MM.1S (cell line): ENCODE data around the gene LDHAL6B.

Experiments used
- DNase-seq: peaks from one replicate; pipeline ENCODE4 v3.0.0-alpha.2; 2015
- H2AFZ ChIP-seq: fragments of 300-600 bp; sonication (generic); 2 replicates; pipeline ENCODE4 v1.6.0; 2016; ENCODE audit warnings: antibody characterized with exemption, low read length
- H3F3A ChIP-seq: fragments of 300-600 bp; sonication (generic); 2 replicates; pipeline ENCODE4 v1.6.1; 2016; ENCODE audit warnings: mild to moderate bottlenecking, antibody characterized with exemption, low read length, moderate library complexity, mixed read lengths; ENCODE audit not compliant: insufficient read depth
- H3K27ac ChIP-seq: fragments of 300-600 bp; sonication (generic); 2 replicates; pipeline ENCODE4 v1.5.1; 2016; ENCODE audit warnings: mild to moderate bottlenecking, low read length
- H3K27me3 ChIP-seq: fragments of 300-600 bp; sonication (generic); replicated peaks from 2 replicates; pipeline ENCODE4 v1.6.0; 2016; ENCODE audit warnings: low read length; ENCODE audit not compliant: insufficient read depth
- H3K36me3 ChIP-seq: fragments of 300-600 bp; sonication (generic); replicated peaks from 2 replicates; pipeline ENCODE4 v1.6.1; 2016; ENCODE audit warnings: mild to moderate bottlenecking, low read length, mixed read lengths; ENCODE audit not compliant: insufficient read depth
- H3K4me1 ChIP-seq: fragments of 300-600 bp; sonication (generic); 2 replicates; pipeline ENCODE4 v1.6.1; 2016; ENCODE audit warnings: low read length, mixed read lengths
- H3K4me2 ChIP-seq: fragments of 300-600 bp; sonication (generic); 2 replicates; pipeline ENCODE4 v1.6.0; 2016; ENCODE audit warnings: low read depth, low read length
- H3K4me3 ChIP-seq: fragments of 300-600 bp; sonication (generic); 2 replicates; pipeline ENCODE4 v1.5.1; 2016; ENCODE audit warnings: low read length, mixed read lengths
- H3K79me2 ChIP-seq: fragments of 300-600 bp; sonication (generic); 2 replicates; pipeline ENCODE4 v1.6.1; 2016; ENCODE audit warnings: mixed run types, low read length, mixed read lengths
- H3K9ac ChIP-seq: fragments of 300-600 bp; sonication (generic); 2 replicates; pipeline ENCODE4 v1.6.1; 2016; ENCODE audit warnings: low read length, mixed read lengths
- H3K9me2 ChIP-seq: fragments of 300-600 bp; sonication (generic); replicated peaks from 2 replicates; pipeline ENCODE4 v1.6.1; 2016; ENCODE audit warnings: mild to moderate bottlenecking, low read length, mixed read lengths; ENCODE audit not compliant: insufficient read depth
- H3K9me3 ChIP-seq: fragments of 300-600 bp; sonication (generic); replicated peaks from 2 replicates; pipeline ENCODE4 v1.6.1; 2016; ENCODE audit warnings: mild to moderate bottlenecking, low read length, mixed read lengths; ENCODE audit not compliant: insufficient read depth
- H4K20me1 ChIP-seq: fragments of 300-600 bp; sonication (generic); 2 replicates; pipeline ENCODE4 v1.6.1; 2016; ENCODE audit warnings: mild to moderate bottlenecking, low read length, moderate library complexity, mixed read lengths; ENCODE audit not compliant: insufficient read depth
- EZH2 ChIP-seq: fragments of 300-600 bp; sonication (generic); optimal IDR thresholded peaks from 2 replicates; pipeline ENCODE3; 2017; ENCODE audit warnings: low read depth, mild to moderate bottlenecking, antibody characterized with exemption, low read length, mixed read lengths
- EZH2phosphoT487 ChIP-seq: fragments of 300-600 bp; sonication (generic); IDR thresholded peaks from 2 replicates; pipeline ENCODE4 v1.6.1; 2018; ENCODE audit warnings: antibody characterized with exemption, low read length
- TF ChIP-seq, protein P1 (sequence below): fragments of 300-600 bp; sonication (generic); IDR thresholded peaks from 2 replicates; pipeline ENCODE4 v1.5.1; 2016; ENCODE audit warnings: antibody characterized with exemption, low read length, mixed read lengths

Gene LDHAL6B

DNA sequence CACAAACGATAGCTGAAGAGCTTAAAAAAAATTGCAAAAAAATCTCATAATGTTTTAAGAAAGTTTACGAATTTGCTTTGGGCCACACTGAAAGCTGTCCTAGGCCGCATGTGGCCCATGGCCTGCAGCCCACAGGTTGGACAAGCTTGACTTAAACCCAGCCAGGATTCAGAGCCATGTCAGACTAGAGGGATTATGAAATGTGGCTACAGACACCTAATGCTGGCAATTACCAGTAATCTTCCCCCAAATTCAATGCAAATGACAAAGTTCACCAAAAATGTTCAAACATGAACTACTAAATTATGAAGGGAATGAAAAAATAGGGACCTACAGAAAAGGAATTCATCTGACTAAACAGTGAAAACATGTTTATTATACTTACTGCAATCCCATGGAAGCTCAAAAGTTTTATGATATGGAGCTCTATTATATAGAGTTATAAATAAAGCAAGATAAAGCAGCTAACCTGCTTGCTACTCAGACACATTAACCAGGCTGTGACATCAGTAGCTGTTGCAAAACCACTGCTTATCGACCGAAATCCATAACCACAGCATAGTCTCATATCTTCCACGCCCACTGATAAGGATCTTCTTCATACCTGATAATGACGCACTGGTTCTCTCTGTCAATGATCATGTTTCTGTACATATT, 49.2 kb downstream of the LDHAL6B start:
- Histone ChIP-seq H3K36me3 (no peaks in the 10 kb centered on the region), H3K4me2 (no peak overlapping the region), H3K79me2 (no peaks in the 10 kb centered on the region), H2AFZ (no peak overlapping the region), H3F3A (no peaks in the 10 kb centered on the region), H3K4me1 (peaks cover 10% of the 10 kb centered on the region), H3K9me2 (no peaks in the 10 kb centered on the region), H3K9me3 (no peaks in the 10 kb centered on the region), H4K20me1 (no peaks in the 10 kb centered on the region), H3K27ac (no peak overlapping the region), H3K9ac (no peak overlapping the region), H3K27me3 (no peaks in the 10 kb centered on the region), H3K4me3 (no peak overlapping the region)
- no peak for DNase-seq
- TF ChIP-seq EZH2 (no peak), EZH2phosphoT487 (no peak)
- TF ChIP-seq, protein P1, sequence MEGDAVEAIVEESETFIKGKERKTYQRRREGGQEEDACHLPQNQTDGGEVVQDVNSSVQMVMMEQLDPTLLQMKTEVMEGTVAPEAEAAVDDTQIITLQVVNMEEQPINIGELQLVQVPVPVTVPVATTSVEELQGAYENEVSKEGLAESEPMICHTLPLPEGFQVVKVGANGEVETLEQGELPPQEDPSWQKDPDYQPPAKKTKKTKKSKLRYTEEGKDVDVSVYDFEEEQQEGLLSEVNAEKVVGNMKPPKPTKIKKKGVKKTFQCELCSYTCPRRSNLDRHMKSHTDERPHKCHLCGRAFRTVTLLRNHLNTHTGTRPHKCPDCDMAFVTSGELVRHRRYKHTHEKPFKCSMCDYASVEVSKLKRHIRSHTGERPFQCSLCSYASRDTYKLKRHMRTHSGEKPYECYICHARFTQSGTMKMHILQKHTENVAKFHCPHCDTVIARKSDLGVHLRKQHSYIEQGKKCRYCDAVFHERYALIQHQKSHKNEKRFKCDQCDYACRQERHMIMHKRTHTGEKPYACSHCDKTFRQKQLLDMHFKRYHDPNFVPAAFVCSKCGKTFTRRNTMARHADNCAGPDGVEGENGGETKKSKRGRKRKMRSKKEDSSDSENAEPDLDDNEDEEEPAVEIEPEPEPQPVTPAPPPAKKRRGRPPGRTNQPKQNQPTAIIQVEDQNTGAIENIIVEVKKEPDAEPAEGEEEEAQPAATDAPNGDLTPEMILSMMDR = no peak

DNA sequence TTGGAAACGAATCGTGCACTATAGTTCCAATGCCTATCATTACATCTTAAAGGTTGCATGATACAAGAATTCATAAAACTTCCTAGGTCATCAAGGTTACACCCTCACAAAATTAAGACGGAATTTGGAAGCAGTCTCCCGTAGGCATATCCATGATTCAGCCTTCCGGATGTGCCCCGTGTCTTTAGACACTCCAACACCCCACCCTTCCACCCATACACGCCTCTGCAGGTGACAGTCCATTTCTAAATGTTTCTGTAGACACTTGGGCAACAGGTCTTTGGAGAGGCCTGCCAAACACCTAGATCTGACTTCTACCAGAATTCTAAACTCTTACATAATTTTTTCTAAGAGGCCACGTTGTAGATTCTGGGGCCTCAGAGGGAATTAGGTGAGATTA, 49.8 kb downstream of the LDHAL6B start:
- H2AFZ ChIP-seq = no peak overlapping the region
- H3K79me2 ChIP-seq = no peaks in the 10 kb centered on the region
- H3K27me3 ChIP-seq = no peaks in the 10 kb centered on the region
- no peak overlapping the region for H3K9ac ChIP-seq
- no peak for DNase-seq
- no peaks in the 10 kb centered on the region for H3K9me2 ChIP-seq
- no peak overlapping the region for H3K4me2 ChIP-seq
- no peaks in the 10 kb centered on the region for H3F3A ChIP-seq
- no peak overlapping the region for H3K4me3 ChIP-seq
- peaks cover 3% of the 10 kb centered on the region; the same call in 1 of the 2 replicates for H3K4me1 ChIP-seq
- H3K36me3 ChIP-seq = no peaks in the 10 kb centered on the region
- TF ChIP-seq EZH2phosphoT487 (no peak), EZH2 (no peak)
- TF ChIP-seq, protein P1 = no peak
- no peak overlapping the region for H3K27ac ChIP-seq
- H4K20me1 ChIP-seq = no peaks in the 10 kb centered on the region
- no peaks in the 10 kb centered on the region for H3K9me3 ChIP-seq

DNA sequence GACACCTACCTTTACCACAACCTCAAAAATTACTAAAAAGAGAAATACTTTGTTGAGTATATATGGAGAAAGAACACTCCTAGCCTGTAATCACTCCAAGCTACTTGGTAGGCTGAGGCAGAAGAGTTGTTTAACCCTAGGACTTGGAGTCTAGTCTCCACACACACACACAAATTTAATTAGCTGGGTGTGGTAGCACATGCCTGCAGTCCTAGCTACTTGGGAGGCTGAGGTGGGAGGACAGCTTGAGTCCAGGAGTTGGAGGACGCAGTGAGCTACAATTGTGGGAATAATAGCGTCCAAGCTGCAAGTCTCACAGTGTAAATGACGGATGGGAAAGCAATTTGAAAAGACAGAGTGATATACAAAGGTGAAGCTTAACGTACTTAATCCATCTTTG, 50.5 kb downstream of the LDHAL6B start:
- Histone ChIP-seq H3K9me3 (no peaks in the 10 kb centered on the region), H3F3A (no peaks in the 10 kb centered on the region), H3K4me1 (no peaks in the 10 kb centered on the region), H3K79me2 (no peaks in the 10 kb centered on the region), H3K27me3 (no peaks in the 10 kb centered on the region), H3K9me2 (no peaks in the 10 kb centered on the region), H3K4me2 (no peak overlapping the region), H2AFZ (no peak overlapping the region), H4K20me1 (no peaks in the 10 kb centered on the region), H3K27ac (no peak overlapping the region), H3K36me3 (no peaks in the 10 kb centered on the region), H3K9ac (no peak overlapping the region), H3K4me3 (no peak overlapping the region)
- TF ChIP-seq, protein P1 = no peak
- TF ChIP-seq EZH2 = no peak
- no peak for DNase-seq
